Activated CD8-positive, alpha-beta memory T cell treated with anti-CD3 and anti-CD28 coated beads for 36 hours (primary cell): ENCODE measurements around the gene PPFIA1. TPM values are rescaled to one million over a fixed set of nuclear protein-coding genes. Genes with fewer than 3 reads are reported as not detected.

Experiments used
- CTCF ChIA-PET: fragments of 350-600 bp; sonication (Branson Sonifier 250); formaldehyde crosslinking; loops from one replicate; lab custom pipeline; 2021; ENCODE audit warnings: antibody characterized with exemption; lab: Charles Lee
- POLR2A ChIA-PET: fragments of 350-600 bp; sonication (Branson Sonifier 250); formaldehyde crosslinking; loops from one replicate; lab custom pipeline; 2021; ENCODE audit warnings: antibody characterized with exemption; lab: Charles Lee
- total RNA-seq, 2 experiments: library from RNA; stranded (reverse); gene quantifications; one replicate each; pipeline ENCODE4 v1.2.3, GENCODE V29; 2021

Gene PPFIA1
- total RNA-seq, 2 experiments from 2014 or later = 41.8 to 44.7 TPM

DNA sequence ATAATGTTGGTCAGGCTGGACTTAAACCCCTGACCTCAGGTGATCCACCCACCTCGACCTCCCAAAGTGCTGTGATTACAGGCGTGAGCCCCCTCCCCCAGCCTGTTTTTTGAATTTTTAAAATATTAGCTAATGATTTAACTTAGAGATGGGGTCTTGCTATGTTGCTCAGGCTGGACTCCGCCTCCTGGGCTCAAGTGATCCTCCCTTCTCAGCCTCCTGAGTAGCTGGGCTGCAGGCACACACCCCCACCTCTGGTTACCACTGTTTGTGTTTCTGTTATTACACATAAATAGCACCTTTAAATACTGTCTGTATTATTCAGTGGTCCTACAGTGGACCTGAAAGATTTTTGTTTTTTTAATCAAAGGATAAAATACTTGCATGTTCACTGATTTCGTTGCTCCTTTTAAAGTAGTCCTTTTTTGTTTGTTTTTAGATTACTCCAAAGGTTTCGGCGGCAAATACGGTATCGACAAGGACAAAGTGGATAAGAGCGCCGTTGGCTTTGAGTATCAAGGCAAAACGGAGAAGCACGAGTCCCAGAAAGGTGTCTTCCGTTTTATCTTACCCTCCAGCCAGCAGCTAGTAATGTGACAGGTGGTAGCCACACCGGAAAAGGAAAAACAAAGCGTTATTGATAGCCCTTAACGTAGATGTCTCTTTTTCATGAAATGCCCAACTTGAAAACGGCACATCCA, 149.0 kb downstream of the PPFIA1 start:
- ChIA-PET CTCF (no interaction called here), POLR2A (no interaction called here)

DNA sequence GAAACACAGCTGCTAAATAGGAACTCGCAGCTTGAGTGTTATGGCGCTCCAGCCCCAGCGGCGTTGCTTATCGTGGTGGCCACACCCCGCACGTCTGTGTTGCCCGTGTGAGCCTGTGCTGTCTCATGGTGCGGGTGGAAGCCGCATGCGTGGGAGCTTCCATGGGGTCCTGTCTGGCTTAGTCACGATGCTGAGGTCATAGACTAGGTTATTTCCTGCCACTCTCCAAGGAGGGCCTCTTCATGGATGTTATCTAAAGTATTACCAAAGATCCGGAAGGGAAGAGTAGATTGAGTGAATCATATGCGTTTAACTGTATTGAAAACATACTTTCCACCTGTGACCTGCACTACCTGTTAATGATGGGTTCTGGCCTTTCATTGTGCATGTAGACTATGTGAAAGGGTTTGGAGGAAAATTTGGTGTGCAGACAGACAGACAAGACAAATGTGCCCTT, 149.5 kb downstream of the PPFIA1 start:
- CTCF ChIA-PET = no interaction called here

DNA sequence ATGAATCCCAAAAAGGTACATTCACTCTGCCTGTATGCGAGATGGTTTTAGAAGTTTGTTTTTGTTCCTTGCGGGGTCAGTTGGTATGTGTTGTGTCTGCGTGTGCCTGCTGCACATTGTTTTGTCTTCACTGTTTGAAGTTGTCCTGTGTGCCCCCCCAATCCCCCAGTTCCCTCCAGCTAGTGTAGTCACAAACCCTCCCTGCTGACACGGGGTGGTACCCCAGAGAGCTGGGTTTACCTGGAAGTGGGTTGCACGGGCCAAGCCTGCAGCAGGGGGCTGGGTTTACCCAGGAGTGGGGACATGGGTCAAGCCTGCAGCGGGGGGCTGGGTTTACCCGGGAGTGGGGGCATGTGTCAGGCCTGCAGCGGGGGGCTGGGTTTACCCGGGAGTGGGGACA, 150.0 kb downstream of the PPFIA1 start:
- POLR2A ChIA-PET = no interaction called here
- CTCF ChIA-PET = no interaction called here

More for the DNA sequence above, 149.5 kb downstream of the PPFIA1 start:
- POLR2A ChIA-PET = no interaction called here

- ChIA-PET CTCF (interaction anchor here (0.6 kb wide), 1 partner anchor 201 kb away, joined by 3 read pairs; no protein-coding TSS in a partner anchor), POLR2A (no interaction called here)
Measured at GRCh38 chr11:70421123-70421522, 150.6 kb downstream of the PPFIA1 start.

DNA sequence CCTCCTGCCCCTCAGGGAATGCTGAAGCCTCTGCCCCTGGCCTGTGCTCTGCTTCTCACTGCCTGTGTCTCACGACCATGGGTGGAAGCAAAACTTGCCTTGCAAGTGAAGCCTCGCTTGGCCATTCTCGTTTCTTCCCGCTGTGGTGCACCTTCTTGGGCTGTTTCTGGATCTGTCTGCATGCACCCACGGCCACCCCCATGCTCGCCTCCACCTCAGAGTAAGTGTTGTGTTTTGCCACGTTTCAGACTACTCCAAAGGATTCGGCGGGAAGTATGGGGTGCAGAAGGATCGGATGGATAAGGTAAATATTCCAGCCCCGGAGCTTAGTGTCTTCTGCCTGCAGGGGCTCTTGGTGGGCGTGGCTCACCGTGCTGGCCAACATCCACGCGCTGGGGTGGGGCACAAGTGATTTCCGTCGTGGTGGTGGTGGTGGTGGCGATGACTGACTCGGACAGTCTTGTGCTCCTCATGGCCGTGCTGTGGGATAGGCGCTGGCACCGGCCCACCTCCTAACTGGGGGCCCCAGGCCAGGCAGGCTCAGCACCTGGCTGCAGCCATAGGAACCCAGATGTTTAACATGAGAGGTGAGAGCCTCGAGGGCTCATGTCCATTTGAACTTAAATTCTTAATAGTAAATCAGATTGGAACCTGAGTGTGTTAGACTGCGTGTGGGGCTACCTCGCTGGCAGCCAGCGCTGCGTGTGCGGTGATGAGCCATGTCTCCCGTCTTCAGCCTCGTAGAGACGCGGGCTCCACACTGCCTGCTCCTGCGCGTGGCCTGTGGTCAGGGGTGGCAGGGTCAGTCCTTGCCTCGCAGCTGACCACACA, 152.4 kb downstream of the PPFIA1 start:
- ChIA-PET POLR2A (no interaction called here), CTCF (no interaction called here)

- ChIA-PET POLR2A (interaction anchor here (0.5 kb wide), 1 partner anchor 136 kb away, joined by 3 read pairs; no protein-coding TSS in a partner anchor), CTCF (no interaction called here)
Measured at GRCh38 chr11:70423523-70424505, 153.3 kb downstream of the PPFIA1 start.

DNA sequence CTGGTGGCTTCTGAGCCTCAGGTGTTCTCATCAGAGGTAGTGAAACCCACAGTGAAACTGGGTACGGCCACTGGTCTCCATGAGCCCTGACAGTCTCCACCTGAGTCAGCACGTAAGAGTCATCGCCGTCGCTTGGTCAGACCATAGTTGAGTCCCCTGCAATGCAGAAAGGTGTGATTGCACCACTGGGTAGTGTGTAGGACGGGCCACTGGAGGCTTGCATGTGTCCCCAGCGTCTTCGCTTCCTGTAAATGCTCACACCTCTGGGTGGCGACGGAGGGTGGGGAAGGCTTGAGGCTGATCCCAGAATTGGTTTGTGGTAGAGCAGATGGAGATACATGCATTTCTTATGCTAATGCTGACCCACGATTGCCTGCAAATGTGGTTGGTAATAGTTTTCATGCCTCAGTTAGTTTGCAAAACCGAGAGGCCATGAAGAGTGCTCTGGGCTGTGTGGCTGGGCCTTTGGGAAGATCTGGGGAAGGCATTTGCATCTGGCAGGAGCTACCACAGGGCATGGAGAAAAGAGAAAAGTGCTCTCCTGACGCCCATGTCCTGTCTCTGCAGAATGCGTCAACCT, 154.4 kb downstream of the PPFIA1 start:
- CTCF ChIA-PET = no interaction called here
- POLR2A ChIA-PET = no interaction called here

DNA sequence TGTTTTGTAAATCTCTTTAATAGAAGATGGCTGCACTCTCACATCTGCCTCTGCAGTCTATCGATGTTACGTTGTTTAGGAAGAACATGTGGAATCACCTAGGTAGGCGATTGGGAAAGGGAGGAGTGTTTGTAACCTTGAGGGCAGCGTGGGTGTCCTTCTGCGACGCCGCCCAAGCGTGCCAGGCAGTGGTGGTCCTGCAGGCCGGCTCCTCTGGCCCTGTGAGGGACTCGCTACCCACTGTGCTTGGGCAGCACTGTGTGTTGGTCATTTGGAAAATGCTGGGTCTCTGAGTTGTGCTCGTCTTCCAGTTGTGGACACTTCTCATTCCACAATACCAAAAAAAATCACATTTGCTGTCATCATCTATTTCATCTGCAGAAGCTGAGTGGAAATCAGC, 156.9 kb downstream of the PPFIA1 start:
- POLR2A ChIA-PET = no interaction called here

GRCh38 chr11:70428701-70429427, 158.4 kb downstream of the PPFIA1 start:
- POLR2A ChIA-PET = no interaction called here
- CTCF ChIA-PET = no interaction called here

More for the DNA sequence above, 156.9 kb downstream of the PPFIA1 start:
- CTCF ChIA-PET = interaction anchor here (0.6 kb wide), 1 partner anchor 52 kb away, joined by 3 read pairs; no protein-coding TSS in a partner anchor

GRCh38 chr11:70429428-70429705, 158.9 kb downstream of the PPFIA1 start:
- POLR2A ChIA-PET = no interaction called here
- CTCF ChIA-PET = no interaction called here

- CTCF ChIA-PET = interaction anchor here (0.9 to 1.1 kb wide), 2 partner anchors 10 to 90 kb away, joined by 3 read pairs; no protein-coding TSS in a partner anchor
Measured at GRCh38 chr11:70429724-70430521, 159.4 kb downstream of the PPFIA1 start.

GRCh38 chr11:70430671-70431574, 160.4 kb downstream of the PPFIA1 start:
- CTCF ChIA-PET = interaction anchor here (0.9 to 1.1 kb wide), 2 partner anchors 9 to 91 kb away, joined by 3 read pairs; no protein-coding TSS in a partner anchor
- POLR2A ChIA-PET = no interaction called here

More at GRCh38 chr11:70429724-70430521, 159.4 kb downstream of the PPFIA1 start:
- POLR2A ChIA-PET = no interaction called here

GRCh38 chr11:70431611-70432010, 161.1 kb downstream of the PPFIA1 start:
- CTCF ChIA-PET = no interaction called here

GRCh38 chr11:70432065-70432464, 161.6 kb downstream of the PPFIA1 start:
- ChIA-PET POLR2A (no interaction called here), CTCF (no interaction called here)

More at GRCh38 chr11:70431611-70432010, 161.1 kb downstream of the PPFIA1 start:
- POLR2A ChIA-PET = no interaction called here

GRCh38 chr11:70432580-70432979, 162.1 kb downstream of the PPFIA1 start:
- POLR2A ChIA-PET = no interaction called here
- CTCF ChIA-PET = no interaction called here

- POLR2A ChIA-PET = no interaction called here
- CTCF ChIA-PET = no interaction called here
Measured at GRCh38 chr11:70433038-70433437, 162.5 kb downstream of the PPFIA1 start.
